Measurements from ENCODE around the gene MMD.
"Not testable (repeated sequence)": the region's sequence is repeated elsewhere in the genome, so short reads cannot be mapped to it uniquely, and the experiment has no call there.

Gene MMD

DNA sequence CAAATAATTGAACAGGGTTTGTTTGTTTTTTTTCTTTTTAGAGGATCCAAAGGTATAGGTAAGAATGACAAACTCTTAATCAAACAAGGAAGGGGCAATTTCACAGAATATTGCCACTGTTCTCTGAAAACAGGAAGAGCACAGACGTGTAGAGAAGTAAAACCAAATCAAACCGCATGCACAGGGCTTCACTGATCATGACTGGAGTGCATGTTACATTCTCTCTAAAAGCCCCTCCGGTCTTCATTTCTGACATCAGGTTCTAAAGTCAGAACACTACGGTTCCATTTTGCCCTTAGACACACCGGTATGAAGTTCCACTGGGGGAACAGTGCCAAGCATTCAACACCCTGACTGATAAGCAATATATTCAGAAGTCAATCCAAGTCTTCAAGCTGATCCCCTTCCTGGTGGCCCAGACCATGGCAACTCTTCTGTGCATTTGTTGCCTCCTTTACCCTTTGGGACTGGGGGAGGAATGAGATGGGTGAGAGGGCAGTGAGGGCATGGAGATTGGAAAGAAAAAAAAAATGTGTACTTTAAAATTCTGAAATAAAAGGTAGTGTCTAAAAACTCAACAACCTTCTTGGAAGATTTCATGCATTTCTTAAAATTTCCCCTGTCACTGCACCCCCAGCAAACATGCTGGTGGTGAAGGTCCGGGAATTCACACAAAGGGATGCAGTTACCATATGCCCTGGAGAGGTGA is 1.4 kb downstream of the MMD start:
- DNase-seq (ENCODE audit: low read depth): no peak

DNA sequence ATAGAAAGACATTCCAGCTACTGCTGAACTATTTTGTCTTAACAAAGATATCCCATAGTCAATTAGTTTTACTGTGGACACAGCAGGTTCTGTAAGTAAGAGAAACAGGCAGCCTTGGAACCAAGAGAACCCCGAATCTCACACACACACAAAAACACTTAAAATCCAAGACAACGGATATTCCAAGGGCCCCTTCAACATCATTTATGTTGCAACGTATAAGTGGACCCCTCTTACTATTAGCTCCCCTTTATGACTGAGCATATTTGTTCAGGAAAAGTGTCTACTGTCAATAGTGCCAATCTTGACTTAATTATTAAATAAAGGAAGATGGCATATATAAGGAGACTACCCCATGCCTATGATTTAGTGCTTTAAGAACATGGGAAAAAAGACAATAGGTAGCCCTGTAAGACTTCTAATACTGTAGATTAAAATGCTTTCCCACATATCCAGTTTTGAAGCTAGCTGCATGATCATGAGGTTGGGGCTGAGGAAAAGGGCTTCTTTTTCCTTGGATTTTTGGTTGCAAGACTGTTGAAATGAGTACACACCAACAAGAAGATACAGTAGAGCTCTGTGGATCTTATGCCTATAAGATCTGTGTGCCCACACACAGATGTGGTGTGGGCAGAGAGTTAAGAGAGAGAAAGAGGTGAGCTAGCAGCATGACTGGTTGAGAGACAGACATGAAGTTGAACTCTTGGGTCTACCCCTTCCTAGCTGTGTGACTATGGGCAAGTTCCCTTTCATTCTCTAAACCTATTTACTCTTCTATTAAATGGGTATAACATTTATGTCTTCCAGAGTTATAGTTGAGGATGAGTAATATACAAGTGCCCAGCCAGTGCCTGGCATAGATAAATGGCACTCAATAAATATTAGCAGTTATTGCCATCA is 3.0 kb downstream of the MMD start:
- DNase-seq (ENCODE audit: low read depth): no peak

DNA sequence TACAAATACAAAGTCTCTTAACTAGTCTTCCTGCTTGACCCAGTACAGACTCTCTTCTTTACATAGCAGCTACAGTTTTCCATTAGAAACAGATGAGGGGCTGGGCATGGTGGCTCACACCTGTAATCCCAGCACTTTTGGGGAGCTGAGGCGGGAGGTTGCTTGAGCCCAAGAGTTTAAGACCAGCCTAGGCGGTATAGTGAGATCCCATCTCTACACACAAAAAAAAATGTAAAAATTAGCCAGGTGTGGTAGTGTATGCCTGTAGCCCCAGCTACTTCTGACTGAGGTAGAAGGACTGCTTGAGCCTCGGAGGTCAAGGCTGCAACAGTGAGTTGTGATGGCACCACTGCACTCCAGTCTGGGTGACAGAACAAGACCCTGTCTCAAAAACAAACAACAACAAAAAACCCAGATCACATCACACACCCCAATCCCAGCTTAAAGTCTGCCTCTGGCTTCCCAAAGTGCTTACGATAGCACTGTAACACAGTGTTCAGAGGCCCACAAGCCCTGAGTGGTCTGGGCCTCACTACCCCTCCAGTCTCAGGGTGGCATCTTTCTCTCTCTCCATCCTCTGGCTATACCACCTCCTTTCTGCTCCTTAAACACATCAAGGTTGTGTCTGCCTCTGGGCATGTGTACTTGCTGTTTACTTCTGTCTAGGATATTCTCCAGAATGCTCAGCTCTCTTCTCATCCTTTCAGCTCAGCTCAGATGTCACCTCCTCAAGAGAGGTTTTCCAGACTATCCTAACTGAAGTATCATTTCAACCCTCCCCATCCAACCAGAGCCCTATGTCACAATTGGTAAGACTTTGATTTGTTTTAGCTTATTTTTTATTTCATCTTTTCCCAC is 4.0 kb downstream of the MMD start:
- DNase-seq (ENCODE audit: low read depth): no peak

DNA sequence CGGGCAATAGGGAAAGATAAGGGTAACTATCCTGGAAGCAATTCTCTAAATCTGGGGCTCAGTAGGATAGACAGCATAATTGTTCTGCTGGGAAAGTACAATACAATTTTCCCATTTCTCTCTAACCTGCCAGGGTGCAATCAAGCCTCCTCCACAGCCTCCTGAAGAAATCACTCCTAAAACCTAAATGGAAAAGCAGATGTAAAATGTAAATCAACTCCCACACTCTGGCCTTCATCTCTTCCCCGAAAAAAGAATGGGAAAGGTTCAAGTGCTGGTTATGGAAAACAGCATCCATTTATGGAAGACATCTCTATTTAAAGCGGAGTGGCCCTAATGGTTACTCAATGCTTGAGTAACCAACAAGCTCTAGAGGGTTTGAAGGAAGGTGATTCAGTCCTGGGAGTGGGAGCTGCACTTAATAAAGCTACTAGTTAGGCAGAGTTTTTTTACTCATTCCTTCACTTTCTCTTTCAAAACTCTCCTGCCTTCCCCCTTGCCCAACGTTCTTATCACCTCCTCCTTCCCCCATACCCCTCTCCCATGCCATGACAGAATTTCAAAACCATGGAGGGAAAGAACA is 5.1 kb downstream of the MMD start:
- peak; percentile 97 for DNase-seq (ENCODE audit: low read depth)

DNA sequence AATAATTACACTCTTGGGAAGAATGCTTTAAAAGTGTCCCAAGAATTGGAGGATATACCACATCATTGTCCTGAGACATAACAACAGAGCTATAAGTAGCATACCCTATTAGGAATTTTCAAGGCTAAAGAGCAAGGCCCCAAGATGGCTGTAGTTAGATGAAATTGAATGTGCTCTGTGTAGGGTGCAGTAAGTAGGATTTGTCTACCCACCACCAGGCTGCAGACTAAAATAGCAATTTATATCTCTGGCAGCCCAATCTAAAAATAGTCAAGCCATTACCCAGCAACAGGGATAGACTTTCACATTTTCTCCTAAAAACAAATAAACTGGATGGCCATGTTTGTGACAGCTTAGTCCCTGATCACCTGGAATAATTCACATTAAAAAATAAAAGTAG is 5.6 kb downstream of the MMD start:
- no peak for DNase-seq (ENCODE audit: low read depth)

DNA sequence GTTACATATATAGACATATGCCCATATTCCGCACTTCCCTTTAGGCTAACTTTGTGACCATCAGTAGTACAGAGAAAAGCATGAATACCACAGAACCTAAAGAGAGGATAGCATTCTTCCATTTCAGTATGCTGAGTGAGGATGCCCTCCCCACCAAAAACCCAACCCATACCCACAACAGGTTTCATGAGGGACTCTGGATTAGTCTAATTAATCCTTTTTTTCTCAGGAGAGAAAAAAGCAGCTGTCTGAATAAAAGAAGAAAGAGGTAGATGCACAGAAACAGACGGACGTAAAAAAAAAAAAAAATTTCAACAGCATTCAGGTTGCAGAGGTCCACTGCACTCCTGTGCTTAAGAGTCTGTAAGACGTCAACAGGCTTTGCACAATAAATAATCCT is 6.7 kb downstream of the MMD start:
- no peak for DNase-seq (ENCODE audit: low read depth)

DNA sequence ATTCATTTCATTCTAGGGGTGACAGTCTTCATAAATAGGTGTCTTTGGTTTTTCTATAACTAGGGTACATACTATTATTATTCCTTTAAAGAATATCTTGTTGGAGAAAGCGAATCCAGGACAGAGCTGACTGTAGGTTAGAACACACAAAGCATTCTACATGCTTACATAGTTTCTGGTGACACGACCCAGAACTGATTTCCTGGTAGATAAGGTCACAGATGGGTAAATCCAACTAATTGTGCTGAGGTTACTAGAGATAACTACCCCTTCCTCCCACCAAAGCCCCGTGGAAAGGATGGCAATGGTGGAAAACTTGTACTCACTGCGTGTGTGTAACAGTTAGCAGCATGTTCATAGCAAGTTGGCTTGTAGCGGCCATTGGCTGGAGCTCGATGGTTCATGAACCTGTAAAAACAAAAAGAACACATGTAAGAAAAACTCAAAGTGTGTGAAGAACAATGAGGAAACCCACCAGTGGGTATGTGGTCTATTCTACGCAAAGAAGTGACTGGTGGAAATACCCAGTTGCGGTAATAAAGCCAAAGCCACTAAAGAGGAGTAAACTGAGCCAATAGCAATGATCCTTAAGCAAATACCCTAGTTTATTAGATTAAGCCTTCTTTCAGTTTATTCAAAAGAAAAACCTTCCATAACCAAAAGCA is 7.7 kb downstream of the MMD start:
- DNase-seq (ENCODE audit: low read depth): no peak

DNA sequence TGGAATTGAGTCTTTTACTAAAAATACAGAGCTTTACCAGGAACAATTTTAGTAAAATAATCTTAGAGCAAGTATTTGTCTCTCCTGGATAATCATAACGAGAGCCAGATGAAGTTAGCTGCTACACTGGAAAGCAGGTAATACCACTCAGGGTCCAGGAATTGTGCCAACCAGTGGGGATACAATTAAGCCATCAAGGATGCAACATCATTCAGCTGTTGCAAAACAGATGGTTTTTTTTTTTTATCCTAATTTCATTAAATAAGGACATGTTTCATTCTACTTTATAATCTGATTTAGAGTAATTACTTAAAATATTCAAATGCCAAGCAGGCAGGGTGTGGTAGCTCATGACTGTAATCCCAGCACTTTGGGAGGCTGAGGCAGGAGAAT is 10.2 kb downstream of the MMD start:
- no peak for DNase-seq (ENCODE audit: low read depth)

DNA sequence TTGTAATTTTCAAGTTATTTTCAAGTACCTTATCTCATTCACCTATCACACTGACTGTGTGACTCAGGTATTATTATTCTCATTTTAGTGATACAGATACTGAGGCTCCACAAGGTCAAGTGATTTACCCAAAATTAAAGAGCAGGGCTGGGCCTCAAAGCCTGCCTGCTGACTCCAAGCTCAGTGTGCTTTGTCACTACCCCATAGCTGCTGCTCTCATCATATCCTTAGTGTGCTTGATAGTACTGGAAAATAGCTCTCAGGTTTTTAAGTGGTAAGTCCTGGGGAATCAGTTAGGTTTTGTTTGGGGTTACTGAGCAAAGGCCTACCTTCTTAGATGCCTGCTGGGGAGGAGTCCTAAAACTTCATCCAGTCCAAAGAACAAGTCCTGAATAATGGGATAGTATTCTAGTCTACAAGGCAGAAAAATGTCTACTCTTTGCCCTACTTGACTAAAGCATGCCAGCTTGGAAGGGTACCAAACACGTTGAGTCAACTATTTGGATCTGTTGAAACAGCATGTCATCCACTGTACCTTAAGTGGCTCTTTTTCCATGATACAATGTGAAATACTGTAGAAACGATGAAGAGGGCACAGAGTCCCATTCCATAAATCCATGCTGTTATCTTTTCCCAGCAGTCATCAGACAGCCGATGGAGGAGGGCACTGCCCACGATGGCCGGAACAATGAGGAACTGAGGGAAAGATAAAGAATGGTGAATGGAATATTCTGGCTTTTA is 10.7 kb downstream of the MMD start:
- peak; percentile 48 for DNase-seq (ENCODE audit: low read depth)

DNA sequence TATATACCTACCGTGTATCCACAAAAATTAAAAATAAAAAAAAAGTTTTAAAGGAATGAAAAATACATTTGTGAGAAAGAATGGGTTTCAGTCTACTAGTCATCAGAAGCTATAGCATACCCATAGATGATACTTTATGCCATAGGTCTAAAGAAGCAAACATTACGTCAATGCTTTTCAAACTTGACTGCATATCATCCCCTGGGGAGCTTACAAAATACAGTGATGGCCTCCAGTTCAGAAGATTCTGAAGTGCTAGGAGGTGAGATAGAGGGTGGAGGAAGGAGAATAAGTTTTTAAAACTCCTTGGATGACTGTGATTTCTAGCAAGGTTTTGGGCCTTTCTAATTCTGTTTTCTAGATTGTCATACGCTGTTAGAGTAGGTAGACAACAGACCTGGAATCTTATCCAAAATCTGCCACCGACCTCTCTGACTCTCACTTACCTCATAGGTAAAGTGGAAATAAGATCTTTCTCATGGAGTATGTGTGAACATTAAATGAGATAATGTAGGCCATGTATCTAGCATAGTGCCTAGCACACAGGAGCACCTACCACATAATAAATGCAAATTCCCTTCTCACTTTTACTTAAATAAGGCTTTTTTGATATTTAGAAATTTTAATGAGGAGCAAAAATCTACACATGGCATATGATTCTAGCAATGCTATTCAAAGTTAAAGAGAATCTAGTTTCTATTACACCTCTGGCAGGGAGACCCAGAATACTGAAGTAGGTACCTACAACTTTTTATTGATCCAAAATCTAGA is 12.4 kb downstream of the MMD start:
- no peak for DNase-seq (ENCODE audit: low read depth)

DNA sequence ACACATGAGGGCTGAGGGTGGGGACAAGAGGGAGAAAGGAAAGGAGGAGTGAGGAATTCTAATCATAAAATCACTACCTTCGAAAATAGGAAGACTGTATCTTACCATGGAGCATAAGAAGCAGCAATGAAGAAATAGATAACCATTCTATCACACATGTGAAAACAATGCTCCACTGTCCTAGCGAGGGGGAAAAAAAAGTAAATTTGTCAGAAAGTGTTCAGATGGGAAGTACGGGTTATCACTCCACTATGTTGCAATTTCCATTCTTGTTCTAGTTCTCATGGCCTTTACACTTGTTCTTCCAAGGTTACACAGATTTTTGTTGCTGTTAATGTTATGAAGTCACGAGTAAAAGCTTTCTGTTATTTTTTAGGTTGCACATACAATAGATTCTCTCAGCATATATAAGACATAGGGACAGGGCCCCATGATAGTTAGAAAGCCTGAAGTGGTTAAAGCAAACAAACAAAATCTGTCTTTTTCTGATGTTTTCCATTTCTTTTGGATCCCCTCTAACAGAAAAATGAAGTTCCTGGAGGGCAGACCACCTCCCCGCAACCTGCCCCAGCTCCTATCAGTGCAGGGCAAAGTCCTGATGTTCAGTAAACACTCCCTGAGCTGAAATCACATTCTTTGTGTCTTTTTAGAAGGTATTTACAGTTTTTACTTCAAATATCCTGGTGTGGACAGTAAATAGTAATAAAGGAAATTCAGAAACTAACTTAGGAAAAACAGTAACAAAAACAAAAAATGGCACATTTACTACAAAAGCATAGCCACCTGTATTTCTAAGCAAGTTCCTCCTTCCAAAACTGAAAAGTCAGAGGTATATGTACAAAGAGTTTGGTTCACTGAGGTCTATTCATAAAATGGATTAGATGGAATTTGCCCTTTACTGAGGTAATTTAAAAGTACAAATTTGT is 13.7 kb downstream of the MMD start:
- peak; percentile 92 for DNase-seq (ENCODE audit: low read depth)

DNA sequence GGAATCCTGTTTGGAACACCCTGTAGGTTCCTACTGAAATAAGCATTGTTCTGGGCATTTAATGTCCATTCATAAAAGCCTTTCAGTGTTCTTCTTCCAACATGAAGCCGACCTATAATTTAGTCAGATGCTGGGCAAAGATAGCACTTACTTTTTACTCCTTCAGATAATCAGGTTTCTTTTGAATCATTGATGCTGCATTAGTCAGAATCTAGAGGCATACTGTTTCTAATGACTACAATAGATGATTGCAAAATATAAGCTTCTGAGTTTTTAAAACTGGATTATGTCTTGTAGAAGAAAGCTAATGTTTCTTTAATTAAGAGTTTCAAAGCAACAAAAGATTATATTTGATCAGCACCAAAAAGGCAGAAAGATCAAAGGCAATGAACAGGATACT is 16.0 kb downstream of the MMD start:
- peak; percentile 64 for DNase-seq (ENCODE audit: low read depth)

DNA sequence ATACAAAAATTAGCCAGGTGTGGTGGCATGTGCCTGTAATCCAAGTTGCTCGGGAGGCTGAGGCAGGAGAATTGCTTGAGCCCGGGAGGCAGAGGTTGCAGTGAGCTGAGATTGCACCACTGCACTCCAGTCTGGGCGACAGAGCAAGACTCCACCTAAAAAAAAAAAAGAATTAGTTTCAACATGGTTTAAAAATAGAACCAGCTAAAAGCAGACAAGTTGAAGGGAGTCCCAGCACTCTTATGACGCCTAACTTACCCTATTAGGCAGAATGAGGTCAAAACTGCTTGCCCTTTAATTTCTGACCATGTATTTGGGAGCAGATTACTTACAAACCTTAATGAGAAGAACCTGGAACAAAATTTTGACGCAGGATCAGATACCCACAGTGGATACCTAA is 17.4 kb downstream of the MMD start:
- not testable (repeated sequence) for DNase-seq (ENCODE audit: low read depth)

DNA sequence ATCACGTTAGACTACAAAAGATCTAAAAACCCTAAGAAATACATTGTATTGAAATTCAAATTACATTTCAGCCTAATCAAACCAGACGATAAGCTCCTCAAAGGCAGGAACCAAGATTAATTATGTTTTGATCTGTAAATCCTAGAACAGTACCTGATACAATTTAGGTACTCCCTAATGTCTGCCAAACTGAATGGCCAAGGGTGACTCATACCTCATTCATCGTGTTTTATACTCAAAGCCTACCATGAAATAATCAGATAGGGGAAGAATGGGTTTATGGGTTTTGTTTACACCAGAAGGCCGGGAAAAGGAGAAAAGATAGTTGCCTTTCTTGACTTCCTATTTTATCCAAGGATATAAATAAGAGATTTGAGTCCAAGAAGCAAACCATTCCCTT is 19.3 kb downstream of the MMD start:
- DNase-seq (ENCODE audit: low read depth): peak; percentile 48

DNA sequence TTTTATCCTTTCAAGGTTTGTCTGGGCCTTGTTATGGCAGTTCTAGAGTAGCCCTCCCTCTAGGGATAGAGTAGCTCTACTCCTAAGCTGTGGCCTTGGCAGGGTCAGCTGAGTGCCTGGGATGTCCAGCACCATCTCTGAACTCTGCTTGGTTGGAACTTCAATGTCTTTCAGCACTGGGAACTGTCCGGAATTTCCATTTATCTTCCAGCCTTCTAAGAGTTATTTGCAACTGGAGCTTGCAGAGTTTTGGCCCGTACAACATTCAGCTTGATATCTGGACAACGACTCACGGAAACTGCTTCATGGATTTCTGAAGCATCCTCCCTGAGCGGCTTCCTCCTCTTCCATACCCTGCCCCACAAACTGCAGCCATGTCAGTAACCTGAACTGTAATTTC is 22.9 kb downstream of the MMD start:
- DNase-seq (ENCODE audit: low read depth): peak; percentile 75

DNA sequence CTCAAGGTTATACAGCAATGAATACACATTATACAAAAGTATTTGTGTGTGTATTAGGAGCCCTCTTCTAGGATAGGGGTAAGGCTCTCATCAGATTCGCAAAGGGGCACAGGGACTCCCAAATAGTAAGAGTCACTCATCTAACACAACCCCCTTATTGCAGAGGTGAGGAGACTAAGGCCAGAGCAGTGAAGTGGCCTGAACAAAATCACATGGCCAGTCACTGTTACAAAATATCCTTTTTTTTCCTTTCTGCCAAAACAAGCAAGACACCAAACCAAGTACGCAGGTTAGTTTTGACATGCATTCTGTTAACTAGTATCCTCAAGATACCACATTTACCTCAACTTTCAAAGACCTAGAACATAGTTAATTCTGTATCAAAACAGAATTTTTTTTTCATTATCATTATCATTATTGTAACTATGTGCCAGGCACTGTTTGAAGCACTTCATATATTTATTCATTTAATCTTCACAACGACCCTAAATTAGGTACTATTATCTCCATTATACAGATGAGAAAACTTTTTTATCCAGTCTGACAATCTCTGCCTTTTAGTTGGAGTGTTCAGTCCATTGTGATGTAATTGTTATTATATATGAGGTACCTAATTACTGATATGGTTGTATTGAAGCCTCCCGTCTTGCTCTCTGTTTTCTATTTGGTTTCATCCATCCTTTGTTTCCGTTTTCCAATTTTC is 25.7 kb downstream of the MMD start:
- DNase-seq (ENCODE audit: low read depth): no peak

DNA sequence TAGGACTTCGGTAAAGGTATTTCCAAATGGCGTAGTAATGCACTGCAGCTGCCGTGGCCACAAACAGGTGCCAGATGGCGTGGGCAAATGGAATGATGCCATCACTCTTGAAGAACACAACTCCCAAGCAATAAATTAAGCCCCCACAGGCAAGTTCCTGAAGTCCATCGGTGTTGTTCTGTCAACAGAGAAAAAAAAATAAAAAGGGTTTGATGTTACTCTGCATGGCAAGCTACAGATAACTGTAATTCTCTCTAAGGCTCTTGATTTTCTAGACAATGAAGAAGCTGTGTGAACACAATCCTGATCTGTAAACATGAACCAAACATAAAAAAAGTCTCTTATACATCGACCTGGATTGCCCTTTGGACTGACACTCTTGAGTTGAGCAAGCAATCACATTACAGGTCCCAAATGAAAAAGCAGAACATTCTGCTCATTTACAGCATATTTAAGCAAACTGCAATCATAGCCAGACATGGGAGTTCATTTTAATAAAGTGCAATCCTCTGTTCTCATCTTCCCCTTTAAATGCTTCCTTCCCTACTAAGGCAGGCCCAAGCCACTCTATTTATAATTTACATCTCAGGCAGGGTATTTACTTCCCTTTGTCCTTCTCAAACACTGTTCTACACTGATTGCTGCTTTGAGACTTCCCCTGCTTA is 27.1 kb downstream of the MMD start:
- DNase-seq (ENCODE audit: low read depth): no peak
